Suprapubic skin (tissue), 3 donors: Measurements from ENCODE around the gene CD2AP.

Source experiments
- POLR2A ChIP-seq, 2 donors: fragments of 450-650 bp; IDR thresholded peaks; one replicate each; pipeline ENCODE4 v1.6.1; 2017; ENCODE audit warnings: antibody characterized with exemption in 2 of 2, mild to moderate bottlenecking in 2 of 2, moderate library complexity in 2 of 2
- TF ChIP-seq, protein P1 (sequence below), 2 donors: fragments of 200-600 bp in 1 of 2; fragments of 450-650 bp in 1 of 2; sonication (generic) in 1 of 2; IDR thresholded peaks; one replicate each; pipeline ENCODE4 v1.5.1; 2016 to 2019; ENCODE audit warnings: antibody characterized with exemption in 2 of 2, mild to moderate bottlenecking in 1 of 2, moderate library complexity in 1 of 2

DNA sequence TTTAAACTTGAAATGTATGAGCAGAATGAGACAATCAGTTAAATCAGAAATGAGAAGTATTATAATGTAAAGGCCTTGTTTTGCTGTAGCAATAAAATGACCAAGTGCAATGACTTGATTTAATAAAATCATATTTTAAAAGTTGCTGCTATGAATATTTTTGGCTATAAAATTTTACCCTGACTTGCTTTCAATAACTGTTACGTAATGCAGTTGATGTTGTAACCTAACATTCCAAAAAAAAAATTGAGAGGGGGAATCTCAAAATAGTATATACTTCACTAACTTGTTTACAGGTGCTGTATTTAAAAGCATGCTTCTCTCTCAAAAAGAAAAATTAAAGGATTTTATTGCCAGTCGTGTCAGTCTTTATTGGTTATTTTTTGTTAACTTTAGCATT lies 149.2 kb downstream of the CD2AP start:
- no peak for TF ChIP-seq POLR2A (IDR thresholded peaks at IDR 0.05)
- TF ChIP-seq, protein P1, sequence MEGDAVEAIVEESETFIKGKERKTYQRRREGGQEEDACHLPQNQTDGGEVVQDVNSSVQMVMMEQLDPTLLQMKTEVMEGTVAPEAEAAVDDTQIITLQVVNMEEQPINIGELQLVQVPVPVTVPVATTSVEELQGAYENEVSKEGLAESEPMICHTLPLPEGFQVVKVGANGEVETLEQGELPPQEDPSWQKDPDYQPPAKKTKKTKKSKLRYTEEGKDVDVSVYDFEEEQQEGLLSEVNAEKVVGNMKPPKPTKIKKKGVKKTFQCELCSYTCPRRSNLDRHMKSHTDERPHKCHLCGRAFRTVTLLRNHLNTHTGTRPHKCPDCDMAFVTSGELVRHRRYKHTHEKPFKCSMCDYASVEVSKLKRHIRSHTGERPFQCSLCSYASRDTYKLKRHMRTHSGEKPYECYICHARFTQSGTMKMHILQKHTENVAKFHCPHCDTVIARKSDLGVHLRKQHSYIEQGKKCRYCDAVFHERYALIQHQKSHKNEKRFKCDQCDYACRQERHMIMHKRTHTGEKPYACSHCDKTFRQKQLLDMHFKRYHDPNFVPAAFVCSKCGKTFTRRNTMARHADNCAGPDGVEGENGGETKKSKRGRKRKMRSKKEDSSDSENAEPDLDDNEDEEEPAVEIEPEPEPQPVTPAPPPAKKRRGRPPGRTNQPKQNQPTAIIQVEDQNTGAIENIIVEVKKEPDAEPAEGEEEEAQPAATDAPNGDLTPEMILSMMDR (IDR thresholded peaks at IDR 0.05): no peak
